ENCODE results near the gene KLK11. TPM values are rescaled to one million over a fixed set of nuclear protein-coding genes. Genes with fewer than 3 reads are reported as not detected.

The KLK11 gene
- total and polyA plus RNA-seq, 4 donors, result 0.07 to 0.25 TPM; not detected in 2

- Histone ChIP-seq H3K4me3 (ENCODE audit: low read depth in 1 of 3, low read length in 3 of 3) (no peak overlapping the region), H3K27me3 (ENCODE audit: control insufficient read depth in 4 of 4, insufficient read depth in 4 of 4, low read length in 3 of 4) (peaks cover 0 to 4% (median 3%) of the 10 kb centered on the region in 4 donors)
Observed at GRCh38 chr19:51015691-51016267, 10.6 kb downstream of the KLK11 start.

DNA sequence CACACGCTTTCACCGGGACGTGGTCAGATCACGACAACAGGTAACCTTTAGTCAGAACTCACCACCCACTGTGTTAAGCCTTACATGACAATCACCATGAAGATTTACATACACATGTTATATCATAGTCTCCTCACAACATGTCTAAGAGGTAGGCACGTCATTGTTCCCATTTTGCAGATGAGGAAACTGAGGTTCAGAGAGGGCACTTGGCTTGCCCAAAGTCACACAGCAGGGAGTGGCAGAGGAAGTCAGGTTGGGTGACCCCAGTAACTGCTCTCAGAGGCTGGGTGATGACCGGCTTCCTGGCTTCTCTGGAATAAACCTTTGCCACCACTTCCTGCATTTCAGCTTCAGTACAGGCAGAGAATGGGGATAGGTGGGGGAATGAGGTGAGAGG is 12.2 kb downstream of the KLK11 start:
- TF ChIP-seq YY1 (IDR thresholded peaks at IDR 0.05), result no peak
- no peak for TF ChIP-seq FOXA1 (IDR thresholded peaks at IDR 0.05)
- no peak for TF ChIP-seq FOXA2 (IDR thresholded peaks at IDR 0.05)
- TF ChIP-seq, protein P1, sequence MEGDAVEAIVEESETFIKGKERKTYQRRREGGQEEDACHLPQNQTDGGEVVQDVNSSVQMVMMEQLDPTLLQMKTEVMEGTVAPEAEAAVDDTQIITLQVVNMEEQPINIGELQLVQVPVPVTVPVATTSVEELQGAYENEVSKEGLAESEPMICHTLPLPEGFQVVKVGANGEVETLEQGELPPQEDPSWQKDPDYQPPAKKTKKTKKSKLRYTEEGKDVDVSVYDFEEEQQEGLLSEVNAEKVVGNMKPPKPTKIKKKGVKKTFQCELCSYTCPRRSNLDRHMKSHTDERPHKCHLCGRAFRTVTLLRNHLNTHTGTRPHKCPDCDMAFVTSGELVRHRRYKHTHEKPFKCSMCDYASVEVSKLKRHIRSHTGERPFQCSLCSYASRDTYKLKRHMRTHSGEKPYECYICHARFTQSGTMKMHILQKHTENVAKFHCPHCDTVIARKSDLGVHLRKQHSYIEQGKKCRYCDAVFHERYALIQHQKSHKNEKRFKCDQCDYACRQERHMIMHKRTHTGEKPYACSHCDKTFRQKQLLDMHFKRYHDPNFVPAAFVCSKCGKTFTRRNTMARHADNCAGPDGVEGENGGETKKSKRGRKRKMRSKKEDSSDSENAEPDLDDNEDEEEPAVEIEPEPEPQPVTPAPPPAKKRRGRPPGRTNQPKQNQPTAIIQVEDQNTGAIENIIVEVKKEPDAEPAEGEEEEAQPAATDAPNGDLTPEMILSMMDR (IDR thresholded peaks at IDR 0.05; ENCODE audit: low read depth, low read length, missing input control), result no peak
- TF ChIP-seq, protein P2, sequence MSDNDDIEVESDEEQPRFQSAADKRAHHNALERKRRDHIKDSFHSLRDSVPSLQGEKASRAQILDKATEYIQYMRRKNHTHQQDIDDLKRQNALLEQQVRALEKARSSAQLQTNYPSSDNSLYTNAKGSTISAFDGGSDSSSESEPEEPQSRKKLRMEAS (IDR thresholded peaks at IDR 0.05), result no peak
- no peak for TF ChIP-seq SP1 (IDR thresholded peaks at IDR 0.05)
- no peak for TF ChIP-seq GABPA (IDR thresholded peaks at IDR 0.05 in 1 of 2, conservative IDR thresholded peaks at IDR 0.05 in 1 of 2)
- TF ChIP-seq HNF4A (conservative IDR thresholded peaks at IDR 0.05), result no peak
- TF ChIP-seq ATF3 (IDR thresholded peaks at IDR 0.05), result no peak
- no peak for TF ChIP-seq NR2F2 (IDR thresholded peaks at IDR 0.05)
- TF ChIP-seq EGR1 (IDR thresholded peaks at IDR 0.05; ENCODE audit: low read depth in 2 of 2), result no peak
- TF ChIP-seq HNF4G (IDR thresholded peaks at IDR 0.05), result no peak
- no peak for TF ChIP-seq REST (IDR thresholded peaks at IDR 0.05)
- no peak for TF ChIP-seq RXRA (IDR thresholded peaks at IDR 0.05)
- no peak for TF ChIP-seq TAF1 (conservative IDR thresholded peaks at IDR 0.05)
- TF ChIP-seq RAD21 (IDR thresholded peaks at IDR 0.05), result no peak
- TF ChIP-seq, protein P3, sequence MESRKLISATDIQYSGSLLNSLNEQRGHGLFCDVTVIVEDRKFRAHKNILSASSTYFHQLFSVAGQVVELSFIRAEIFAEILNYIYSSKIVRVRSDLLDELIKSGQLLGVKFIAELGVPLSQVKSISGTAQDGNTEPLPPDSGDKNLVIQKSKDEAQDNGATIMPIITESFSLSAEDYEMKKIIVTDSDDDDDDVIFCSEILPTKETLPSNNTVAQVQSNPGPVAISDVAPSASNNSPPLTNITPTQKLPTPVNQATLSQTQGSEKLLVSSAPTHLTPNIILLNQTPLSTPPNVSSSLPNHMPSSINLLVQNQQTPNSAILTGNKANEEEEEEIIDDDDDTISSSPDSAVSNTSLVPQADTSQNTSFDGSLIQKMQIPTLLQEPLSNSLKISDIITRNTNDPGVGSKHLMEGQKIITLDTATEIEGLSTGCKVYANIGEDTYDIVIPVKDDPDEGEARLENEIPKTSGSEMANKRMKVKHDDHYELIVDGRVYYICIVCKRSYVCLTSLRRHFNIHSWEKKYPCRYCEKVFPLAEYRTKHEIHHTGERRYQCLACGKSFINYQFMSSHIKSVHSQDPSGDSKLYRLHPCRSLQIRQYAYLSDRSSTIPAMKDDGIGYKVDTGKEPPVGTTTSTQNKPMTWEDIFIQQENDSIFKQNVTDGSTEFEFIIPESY (IDR thresholded peaks at IDR 0.05), result no peak
- H3K36me3 ChIP-seq (ENCODE audit: control insufficient read depth in 4 of 4, insufficient read depth in 3 of 4, low read depth in 1 of 4, low read length in 3 of 4), result no peaks in the 10 kb centered on the region
- H3K4me3 ChIP-seq (ENCODE audit: low read depth in 1 of 3, low read length in 3 of 3), result no peak overlapping the region
- no peaks in the 10 kb centered on the region for H3K9me3 ChIP-seq (ENCODE audit: control insufficient read depth in 4 of 4, low read length in 3 of 4)
- no peak overlapping the region for H3K27ac ChIP-seq (ENCODE audit: low read depth in 1 of 2, low read length in 2 of 2)
- 80% methylated on average over 6 of the region's 6 CpGs for WGBS
- H3K4me1 ChIP-seq (ENCODE audit: control insufficient read depth in 4 of 4, insufficient read depth in 4 of 4, low read length in 3 of 4), result peaks cover 0 to 7% (median 3%) of the 10 kb centered on the region in 4 donors
- H3K9ac ChIP-seq (ENCODE audit: low read depth in 1 of 2, low read length in 2 of 2), result no peak overlapping the region
- no peak for DNase-seq (ENCODE audit: low spot score)
- peaks cover 0 to 4% (median 2%) of the 10 kb centered on the region in 4 donors for H3K27me3 ChIP-seq (ENCODE audit: control insufficient read depth in 4 of 4, insufficient read depth in 4 of 4, low read length in 3 of 4)

More at GRCh38 chr19:51015691-51016267, 10.6 kb downstream of the KLK11 start:
- no peak overlapping the region for H3K27ac ChIP-seq (ENCODE audit: low read depth in 1 of 2, low read length in 2 of 2)
- no peaks in the 10 kb centered on the region for H3K9me3 ChIP-seq (ENCODE audit: control insufficient read depth in 4 of 4, low read length in 3 of 4)
- H3K4me1 ChIP-seq (ENCODE audit: control insufficient read depth in 4 of 4, insufficient read depth in 4 of 4, low read length in 3 of 4), result peaks cover 0 to 13% (median 5%) of the 10 kb centered on the region in 4 donors
- TF ChIP-seq NR2F2 (IDR thresholded peaks at IDR 0.05) (no peak), RAD21 (IDR thresholded peaks at IDR 0.05) (no peak), JUND (IDR thresholded peaks at IDR 0.05) (no peak), RXRA (IDR thresholded peaks at IDR 0.05) (no peak), SP1 (IDR thresholded peaks at IDR 0.05) (no peak)
- TF ChIP-seq, protein P3 (IDR thresholded peaks at IDR 0.05), result no peak
- no peak overlapping the region for H3K9ac ChIP-seq (ENCODE audit: low read depth in 1 of 2, low read length in 2 of 2)
- no peak for DNase-seq (ENCODE audit: low spot score)
- 86% methylated on average over 19 of the region's 19 CpGs for WGBS
- no peaks in the 10 kb centered on the region for H3K36me3 ChIP-seq (ENCODE audit: control insufficient read depth in 4 of 4, insufficient read depth in 3 of 4, low read depth in 1 of 4, low read length in 3 of 4)

Measured in liver (tissue), 9 donors.